Mesothelial cell of epicardium (in vitro differentiated cells): ENCODE data around the gene DUSP19. TPM values are rescaled to one million over a fixed set of nuclear protein-coding genes. Genes with fewer than 3 reads are reported as not detected.

Source experiments
- DNase-seq, 2 experiments: peaks; one replicate each; pipeline ENCODE4 v3.0.0; 2021; ENCODE audit warnings: low spot score in 2 of 2; ENCODE audit not compliant: unreplicated experiment in 2 of 2
- H3K27ac Mint-ChIP-seq: 2 replicates; pipeline ENCODE4 v1.8.0; 2021; ENCODE audit warnings: mixed read lengths
- H3K27me3 Mint-ChIP-seq: 2 replicates; pipeline ENCODE4 v1.8.0; 2021; ENCODE audit warnings: low read depth, mixed read lengths
- H3K36me3 Mint-ChIP-seq: 2 replicates; pipeline ENCODE4 v1.8.0; 2021; ENCODE audit warnings: mixed read lengths
- H3K4me1 Mint-ChIP-seq: 2 replicates; pipeline ENCODE4 v1.8.0; 2021; ENCODE audit warnings: mixed read lengths
- H3K4me3 Mint-ChIP-seq: 2 replicates; pipeline ENCODE4 v1.8.0; 2021; ENCODE audit warnings: mild to moderate bottlenecking, moderate library complexity, mixed read lengths
- H3K9me3 Mint-ChIP-seq: 2 replicates; pipeline ENCODE4 v1.8.0; 2021; ENCODE audit warnings: mixed read lengths
- CTCF ChIP-seq: fragments of 200-600 bp; sonication (generic); IDR thresholded peaks from one replicate; pipeline ENCODE4 v1.5.0; 2021; ENCODE audit warnings: antibody characterized with exemption; ENCODE audit not compliant: unreplicated experiment
- total RNA-seq: library from RNA; stranded (reverse); gene quantifications from 3 replicates; pipeline ENCODE4 v1.2.1, GENCODE V29; 2021

The DUSP19 gene
- total RNA-seq, 1 donor from 2014 or later: 4.3 TPM

DNA sequence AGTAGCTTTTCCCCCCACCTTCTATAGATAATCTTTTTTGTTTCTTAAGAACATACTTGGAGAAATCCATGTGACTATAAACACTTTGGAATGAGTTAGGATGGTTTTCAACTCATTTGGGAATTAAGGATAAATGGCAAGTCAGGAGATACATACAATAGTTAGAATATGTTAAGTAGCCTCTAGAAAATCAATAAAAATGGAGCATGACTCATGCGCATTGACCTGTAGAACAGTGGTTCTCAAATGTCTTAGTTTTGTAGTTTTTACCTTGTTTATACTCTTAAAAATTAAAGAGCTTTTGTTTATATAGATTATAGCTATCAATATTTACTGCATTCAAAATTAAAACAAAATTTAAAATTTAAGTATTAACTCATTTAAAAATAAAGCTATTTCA, 70.4 kb downstream of the DUSP19 start:
- Mint-ChIP-seq H3K27ac (no peak overlapping the region), H3K4me3 (no peak overlapping the region)
- no peak for TF ChIP-seq CTCF

GRCh38 chr2:183149489-183149888, 70.9 kb downstream of the DUSP19 start:
- Mint-ChIP-seq H3K27ac (peak overlapping the region; percentile 43), H3K9me3 (peaks cover 29% of the 10 kb centered on the region), H3K4me1 (no peaks in the 10 kb centered on the region), H3K36me3 (peaks cover 48% of the 10 kb centered on the region), H3K4me3 (no peak overlapping the region), H3K27me3 (no peaks in the 10 kb centered on the region)
- TF ChIP-seq CTCF: no peak
- DNase-seq: no peak

More for the DNA sequence above, 70.4 kb downstream of the DUSP19 start:
- Mint-ChIP-seq H3K36me3 (peaks cover 48% of the 10 kb centered on the region), H3K9me3 (peaks cover 34% of the 10 kb centered on the region), H3K27me3 (no peaks in the 10 kb centered on the region), H3K4me1 (no peaks in the 10 kb centered on the region)
- DNase-seq: no peak

Other genes starting within 250 kb of the DUSP19 start
- 12.1 to 13.0 TPM (median 12.6 TPM) in 3 replicates for gene FRZB, start 212.1 kb upstream of the DUSP19 start, total RNA-seq
- gene NCKAP1, start 40.3 kb upstream of the DUSP19 start, total RNA-seq: 98.9 to 106 TPM (median 104 TPM) in 3 replicates
- gene NUP35, start 45.7 kb downstream of the DUSP19 start, total RNA-seq: 17.0 to 22.6 TPM (median 19.8 TPM) in 3 replicates